Endodermal cell (in vitro differentiated cells): Measurements from ENCODE around the gene SGSM2. TPM values are rescaled to one million over a fixed set of nuclear protein-coding genes. Genes with fewer than 3 reads are reported as not detected.

Source experiments
- DNase-seq: peaks from one replicate; pipeline ENCODE4 v3.0.0-alpha.2; 2017
- H3K27ac ChIP-seq: 2 replicates; pipeline ENCODE4 v1.5.1; 2013; ENCODE audit warnings: mild to moderate bottlenecking, low read depth, low read length, moderate library complexity
- H3K27me3 ChIP-seq: 2 replicates; pipeline ENCODE4 v1.6.1; 2013; ENCODE audit warnings: mild to moderate bottlenecking, low read length, moderate library complexity; ENCODE audit not compliant: insufficient read depth, control insufficient read depth, poor library complexity, severe bottlenecking
- H3K36me3 ChIP-seq: 2 replicates; pipeline ENCODE4 v1.7.0; 2013; ENCODE audit warnings: mild to moderate bottlenecking, low read length, moderate library complexity; ENCODE audit not compliant: control insufficient read depth, insufficient read depth
- H3K4me1 ChIP-seq: one replicate; pipeline ENCODE4 v1.7.0; 2013; ENCODE audit warnings: low read length; ENCODE audit not compliant: control insufficient read depth, insufficient read depth
- H3K4me3 ChIP-seq: 2 replicates; pipeline ENCODE4 v1.5.1; 2013; ENCODE audit warnings: mild to moderate bottlenecking, low read length, moderate library complexity
- H3K9ac ChIP-seq: 2 replicates; pipeline ENCODE4 v1.6.1; 2013; ENCODE audit warnings: mild to moderate bottlenecking, low read length, moderate library complexity; ENCODE audit not compliant: poor library complexity, severe bottlenecking; ENCODE audit errors: extremely low read depth
- H3K9me3 ChIP-seq: 2 replicates; pipeline ENCODE4 v1.6.1; 2013; ENCODE audit warnings: mild to moderate bottlenecking, low read length, moderate library complexity; ENCODE audit not compliant: control insufficient read depth
- H3K27ac Mint-ChIP-seq: 2 replicates; pipeline ENCODE4 v1.8.0; 2020; ENCODE audit warnings: mixed read lengths
- H3K27me3 Mint-ChIP-seq: 2 replicates; pipeline ENCODE4 v1.8.0; 2021; ENCODE audit warnings: mild to moderate bottlenecking, mixed read lengths; ENCODE audit not compliant: insufficient read depth
- H3K36me3 Mint-ChIP-seq: 2 replicates; pipeline ENCODE4 v1.8.0; 2020; ENCODE audit warnings: low read depth, mixed read lengths
- H3K4me1 Mint-ChIP-seq: 2 replicates; pipeline ENCODE4 v1.8.0; 2020; ENCODE audit warnings: mixed read lengths
- H3K4me3 Mint-ChIP-seq: 2 replicates; pipeline ENCODE4 v1.8.0; 2020; ENCODE audit warnings: mild to moderate bottlenecking, moderate library complexity, mixed read lengths
- H3K9me3 Mint-ChIP-seq: 2 replicates; pipeline ENCODE4 v1.8.0; 2020; ENCODE audit warnings: mild to moderate bottlenecking, mixed read lengths
- WGBS, 2 experiments: methylation state at CpG; one replicate each; pipeline versions ENCODE4 v1.1.5 to v1.1.7; 2013; ENCODE audit warnings: missing lambda C conversion rate in 2 of 2, mixed read lengths in 1 of 2; ENCODE audit not compliant: insufficient coverage in 1 of 2, insufficient read length in 1 of 2; 5-methylcytosine and 5-hydroxymethylcytosine counted together
- total RNA-seq, 2 donors: library from RNA; stranded (reverse); fragmentation: NEBNext Ultra II Directional in 1 of 2; extraction: Animal tissue kit (Norgen Biotek cat#: 25700) in 1 of 2; gene quantifications; 2 replicates in 1 of 2; 3 replicates in 1 of 2; pipeline ENCODE4 v1.2.1, GENCODE V29; 2021
- TF ChIP-seq, protein P1 (sequence below): fragments of 200-600 bp; sonication (generic); conservative IDR thresholded peaks from 2 replicates; pipeline ENCODE4 v1.5.0; 2021; ENCODE audit warnings: antibody characterized with exemption, mild to moderate bottlenecking

The SGSM2 gene
- total RNA-seq, 2 donors from 2014 or later = 62.5 to 77.3 TPM

DNA sequence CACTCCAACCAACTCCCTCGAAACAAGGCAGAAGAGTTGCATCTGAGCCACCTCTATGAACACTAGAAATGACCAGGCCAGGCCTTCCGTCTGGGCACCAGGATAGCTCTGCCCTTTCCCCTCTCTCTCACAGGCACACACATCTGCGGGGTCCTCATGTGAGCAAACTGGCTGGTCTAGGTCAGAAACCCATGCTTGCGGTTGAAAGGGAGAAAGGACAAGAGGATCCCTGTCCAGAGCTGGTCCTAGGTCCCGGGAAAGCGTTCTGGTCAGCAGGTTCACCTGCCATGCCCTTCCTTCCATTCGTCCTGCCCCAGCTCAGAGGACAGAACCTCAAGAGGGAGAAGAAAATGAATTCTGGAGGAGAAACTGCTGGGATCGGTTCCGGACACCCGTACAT, 60.9 kb downstream of the SGSM2 start:
- peak; percentile 71 for DNase-seq
- Histone ChIP-seq H3K27me3 (no peaks in the 10 kb centered on the region), H3K9ac (peak overlapping the region; percentile 97), H3K27ac (peak overlapping the region; percentile 96), H3K9me3 (no peaks in the 10 kb centered on the region), H3K4me1 (peaks cover 22% of the 10 kb centered on the region), H3K36me3 (no peaks in the 10 kb centered on the region), H3K4me3 (peak overlapping the region; percentile 96)
- no peaks in the 10 kb centered on the region for H3K27me3 Mint-ChIP-seq
- H3K36me3 Mint-ChIP-seq = no peaks in the 10 kb centered on the region
- peak overlapping the region; percentile 86 for H3K4me3 Mint-ChIP-seq
- TF ChIP-seq, protein P1, sequence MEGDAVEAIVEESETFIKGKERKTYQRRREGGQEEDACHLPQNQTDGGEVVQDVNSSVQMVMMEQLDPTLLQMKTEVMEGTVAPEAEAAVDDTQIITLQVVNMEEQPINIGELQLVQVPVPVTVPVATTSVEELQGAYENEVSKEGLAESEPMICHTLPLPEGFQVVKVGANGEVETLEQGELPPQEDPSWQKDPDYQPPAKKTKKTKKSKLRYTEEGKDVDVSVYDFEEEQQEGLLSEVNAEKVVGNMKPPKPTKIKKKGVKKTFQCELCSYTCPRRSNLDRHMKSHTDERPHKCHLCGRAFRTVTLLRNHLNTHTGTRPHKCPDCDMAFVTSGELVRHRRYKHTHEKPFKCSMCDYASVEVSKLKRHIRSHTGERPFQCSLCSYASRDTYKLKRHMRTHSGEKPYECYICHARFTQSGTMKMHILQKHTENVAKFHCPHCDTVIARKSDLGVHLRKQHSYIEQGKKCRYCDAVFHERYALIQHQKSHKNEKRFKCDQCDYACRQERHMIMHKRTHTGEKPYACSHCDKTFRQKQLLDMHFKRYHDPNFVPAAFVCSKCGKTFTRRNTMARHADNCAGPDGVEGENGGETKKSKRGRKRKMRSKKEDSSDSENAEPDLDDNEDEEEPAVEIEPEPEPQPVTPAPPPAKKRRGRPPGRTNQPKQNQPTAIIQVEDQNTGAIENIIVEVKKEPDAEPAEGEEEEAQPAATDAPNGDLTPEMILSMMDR = no peak
- WGBS, 2 experiments = 79 to 92% methylated on average over 9 to 10 of the region's 10 CpGs
- H3K27ac Mint-ChIP-seq = peak overlapping the region; percentile 99
- H3K4me1 Mint-ChIP-seq = peaks cover 26% of the 10 kb centered on the region
- H3K9me3 Mint-ChIP-seq = no peaks in the 10 kb centered on the region

- no peaks in the 10 kb centered on the region for H3K36me3 ChIP-seq
- peaks cover 26% of the 10 kb centered on the region for H3K4me1 Mint-ChIP-seq
- peak overlapping the region; percentile 99 for H3K27ac Mint-ChIP-seq
- H3K27me3 Mint-ChIP-seq = no peaks in the 10 kb centered on the region
- 9 to 21% methylated on average over 17 to 40 of the region's 55 CpGs for WGBS, 2 experiments
- no peaks in the 10 kb centered on the region for H3K9me3 ChIP-seq
- H3K4me3 Mint-ChIP-seq = peak overlapping the region; percentile 86
- peak; percentile 94 for DNase-seq
- peak overlapping the region; percentile 97 for H3K9ac ChIP-seq
- TF ChIP-seq, protein P1 = no peak
- H3K27ac ChIP-seq = peak overlapping the region; percentile 96
- H3K27me3 ChIP-seq = no peaks in the 10 kb centered on the region
- H3K4me3 ChIP-seq = peak overlapping the region; percentile 96
- H3K9me3 Mint-ChIP-seq = no peaks in the 10 kb centered on the region
- H3K4me1 ChIP-seq = peaks cover 22% of the 10 kb centered on the region
- no peaks in the 10 kb centered on the region for H3K36me3 Mint-ChIP-seq
These were observed 61.6 kb downstream of the SGSM2 start for GRCh38 chr17:2398655-2399571.

- Mint-ChIP-seq H3K27ac (peak overlapping the region; percentile 99), H3K36me3 (peaks cover 2% of the 10 kb centered on the region), H3K27me3 (no peaks in the 10 kb centered on the region), H3K4me1 (peaks cover 26% of the 10 kb centered on the region), H3K9me3 (no peaks in the 10 kb centered on the region), H3K4me3 (peak overlapping the region; percentile 86)
- H3K4me3 ChIP-seq = peak overlapping the region; percentile 96
- DNase-seq = peak; percentile 100
- no peaks in the 10 kb centered on the region for H3K9me3 ChIP-seq
- no peaks in the 10 kb centered on the region for H3K27me3 ChIP-seq
- H3K36me3 ChIP-seq = no peaks in the 10 kb centered on the region
- peak overlapping the region; percentile 97 for H3K9ac ChIP-seq
- TF ChIP-seq, protein P1 = no peak
- H3K4me1 ChIP-seq = peaks cover 22% of the 10 kb centered on the region
- H3K27ac ChIP-seq = peak overlapping the region; percentile 96
- 0 to 1% methylated on average over 43 to 82 of the region's 82 CpGs for WGBS, 2 experiments
These were observed 62.5 kb downstream of the SGSM2 start for GRCh38 chr17:2399572-2400473.
